Stimulated activated effector memory CD8-positive, alpha-beta T cell treated with anti-CD3 and anti-CD28 coated beads, Interleukin-12 subunit alpha, Interleukin-12 subunit beta, amount 100 ng/mL, for 72 hours (primary cell): ENCODE data around the gene GAGE13.
"Not testable (repeated sequence)": the region's sequence is repeated elsewhere in the genome, so short reads cannot be mapped to it uniquely, and the experiment has no call there.

Experiments used
- ATAC-seq: fragments of 150-1000 bp; cut with Tn5 transposase; 2 replicates; pipeline ENCODE4 v1.10.0; 2021
- DNase-seq, 2 donors: peaks; one replicate each; pipeline ENCODE4 v3.0.0; 2021 to 2022; ENCODE audit warnings: low spot score in 2 of 2
- H3K27ac Mint-ChIP-seq: one replicate; pipeline ENCODE4 v1.8.0; 2022; ENCODE audit warnings: mild to moderate bottlenecking, mixed read lengths
- H3K36me3 Mint-ChIP-seq: one replicate; pipeline ENCODE4 v1.8.0; 2022; ENCODE audit warnings: mild to moderate bottlenecking, mixed read lengths
- H3K4me1 Mint-ChIP-seq: one replicate; pipeline ENCODE4 v1.8.0; 2022; ENCODE audit warnings: mixed read lengths
- H3K4me3 Mint-ChIP-seq: one replicate; pipeline ENCODE4 v1.8.0; 2022; ENCODE audit warnings: mild to moderate bottlenecking, mixed read lengths
- H3K9me3 Mint-ChIP-seq: one replicate; pipeline ENCODE4 v1.8.0; 2022; ENCODE audit warnings: mixed read lengths

The GAGE13 gene

DNA sequence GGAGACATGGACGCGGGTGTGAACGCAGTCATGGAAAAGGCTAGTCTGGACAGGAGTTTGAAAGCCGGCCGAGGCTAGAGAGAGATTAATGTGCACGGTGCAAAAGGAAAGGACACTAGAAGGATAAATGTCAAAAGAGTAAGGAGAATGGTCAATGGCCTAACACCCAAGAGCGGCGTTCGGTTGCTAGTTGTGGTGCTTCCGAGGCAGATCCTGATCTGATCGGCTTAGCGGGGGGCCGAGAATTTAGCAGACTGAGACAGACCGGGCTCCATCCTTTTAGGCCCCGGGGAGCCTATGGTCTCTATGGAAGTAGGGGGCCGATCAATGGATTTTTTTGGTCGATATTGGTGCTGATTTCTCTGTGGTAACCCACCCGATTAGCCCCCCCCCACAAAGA is 21.0 kb upstream of the GAGE13 start:
- DNase-seq (no peak), ATAC-seq (no peak)
- no peak overlapping the region for H3K4me3 Mint-ChIP-seq
- no peaks in the 10 kb centered on the region for H3K36me3 Mint-ChIP-seq
- H3K9me3 Mint-ChIP-seq: no peaks in the 10 kb centered on the region
- no peak overlapping the region for H3K27ac Mint-ChIP-seq
- peaks cover 25% of the 10 kb centered on the region for H3K4me1 Mint-ChIP-seq

DNA sequence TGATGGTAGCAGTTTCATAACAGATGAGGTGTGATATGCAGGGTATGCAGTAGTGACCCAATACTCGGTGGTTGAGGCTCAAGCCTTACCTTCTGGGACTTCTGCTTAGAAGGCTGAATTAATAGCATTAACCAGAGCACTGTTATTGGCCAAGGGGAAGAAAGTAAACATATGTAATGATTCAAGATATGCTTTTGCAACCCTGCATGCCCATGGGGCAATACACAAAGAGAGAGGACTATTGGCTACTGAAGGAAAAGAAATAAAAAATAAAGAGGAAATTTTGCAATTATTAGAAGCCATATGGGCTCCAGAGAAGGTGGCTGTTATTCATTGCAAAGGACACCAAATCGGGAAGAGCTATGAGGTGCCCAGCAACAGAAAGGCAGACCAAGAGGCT is 19.2 kb upstream of the GAGE13 start:
- DNase-seq (no peak), ATAC-seq (no peak)
- Mint-ChIP-seq H3K4me1 (peaks cover 25% of the 10 kb centered on the region), H3K27ac (no peak overlapping the region), H3K4me3 (no peak overlapping the region), H3K36me3 (no peaks in the 10 kb centered on the region), H3K9me3 (no peaks in the 10 kb centered on the region)

DNA sequence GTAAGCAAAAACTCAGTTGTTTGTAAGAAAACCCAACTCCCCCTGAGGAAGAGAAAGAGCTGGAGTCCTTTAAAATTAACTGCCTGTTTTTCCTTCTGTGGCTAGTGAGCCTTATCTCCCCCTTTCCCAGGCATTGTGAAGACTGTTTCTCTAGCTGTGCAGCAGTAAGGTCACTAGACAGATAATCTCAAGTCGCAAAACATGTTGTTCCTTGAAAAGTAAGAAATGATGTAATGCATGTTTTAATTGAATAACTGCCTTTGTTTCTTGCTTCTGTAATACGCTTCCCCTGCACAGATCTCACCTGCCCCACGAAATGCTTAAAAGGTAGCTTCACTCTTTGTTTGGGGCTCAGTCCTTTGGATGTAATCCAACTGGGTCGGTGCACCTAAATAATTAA is 15.3 kb upstream of the GAGE13 start:
- DNase-seq (no peak), ATAC-seq (no peak)
- Mint-ChIP-seq H3K4me3 (no peak overlapping the region), H3K4me1 (no peaks in the 10 kb centered on the region), H3K9me3 (no peaks in the 10 kb centered on the region), H3K27ac (no peak overlapping the region), H3K36me3 (no peaks in the 10 kb centered on the region)

DNA sequence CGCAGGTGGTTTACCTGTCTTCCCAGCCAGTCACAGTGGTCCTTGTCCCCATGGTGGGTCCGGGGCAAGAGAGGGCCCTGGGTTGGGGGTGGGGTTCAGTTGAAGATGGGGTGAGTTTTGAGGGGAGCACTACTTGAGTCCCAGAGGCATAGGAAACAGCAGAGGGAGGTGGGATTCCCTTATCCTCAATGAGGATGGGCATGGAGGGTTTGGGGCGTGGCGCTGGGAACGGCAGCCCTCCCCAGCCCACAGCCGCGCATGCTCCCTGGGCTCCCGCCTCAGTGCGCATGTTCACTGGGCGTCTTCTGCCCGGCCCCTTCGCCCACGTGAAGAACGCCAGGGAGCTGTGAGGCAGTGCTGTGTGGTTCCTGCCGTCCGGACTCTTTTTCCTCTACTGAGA is 9.6 kb upstream of the GAGE13 start, which contains the start of gene GAGE12J:
TSS of gene GAGE12J (plus strand) at position 301 of the 400 bp plus-strand sequence. CDS start 1,157 bp downstream, outside the sequence.
- H3K4me3 Mint-ChIP-seq, H3K4me1 Mint-ChIP-seq, H3K27ac Mint-ChIP-seq, ATAC-seq, H3K36me3 Mint-ChIP-seq, H3K9me3 Mint-ChIP-seq, DNase-seq: not testable (repeated sequence)

DNA sequence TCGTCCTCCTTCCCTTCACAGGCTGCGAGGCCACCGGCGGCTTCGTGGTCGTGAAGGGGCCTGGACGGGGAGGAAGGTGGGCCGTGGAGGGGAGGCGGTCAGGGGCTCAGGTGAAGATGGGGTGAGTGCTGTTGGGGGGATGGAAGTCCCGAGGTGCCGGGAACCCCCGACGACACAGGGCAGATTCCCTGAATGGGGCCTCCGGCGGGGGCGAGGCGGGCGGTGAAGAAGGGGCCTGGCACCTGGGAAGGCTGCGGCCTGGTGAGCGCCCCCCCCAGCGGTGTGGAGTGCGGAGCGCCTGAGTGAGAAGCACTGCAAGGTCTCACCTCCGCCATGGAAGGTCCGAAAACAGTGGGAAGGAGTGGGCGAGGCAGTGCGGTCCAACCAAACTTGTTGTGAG is 9.1 kb upstream of the GAGE13 start:
- DNase-seq, H3K4me1 Mint-ChIP-seq, ATAC-seq, H3K27ac Mint-ChIP-seq, H3K36me3 Mint-ChIP-seq, H3K9me3 Mint-ChIP-seq, H3K4me3 Mint-ChIP-seq: not testable (repeated sequence)

GRCh38 chrX:49323735-49324134 is 7.6 kb upstream of the GAGE13 start:
- not testable (repeated sequence) for ATAC-seq, H3K4me1 Mint-ChIP-seq, H3K27ac Mint-ChIP-seq, H3K4me3 Mint-ChIP-seq, H3K36me3 Mint-ChIP-seq, H3K9me3 Mint-ChIP-seq, DNase-seq

- not testable (repeated sequence) for ATAC-seq, DNase-seq, H3K36me3 Mint-ChIP-seq, H3K4me1 Mint-ChIP-seq, H3K27ac Mint-ChIP-seq, H3K9me3 Mint-ChIP-seq, H3K4me3 Mint-ChIP-seq
These were observed 961 bp upstream of the GAGE13 start for GRCh38 chrX:49330421-49330820.

DNA sequence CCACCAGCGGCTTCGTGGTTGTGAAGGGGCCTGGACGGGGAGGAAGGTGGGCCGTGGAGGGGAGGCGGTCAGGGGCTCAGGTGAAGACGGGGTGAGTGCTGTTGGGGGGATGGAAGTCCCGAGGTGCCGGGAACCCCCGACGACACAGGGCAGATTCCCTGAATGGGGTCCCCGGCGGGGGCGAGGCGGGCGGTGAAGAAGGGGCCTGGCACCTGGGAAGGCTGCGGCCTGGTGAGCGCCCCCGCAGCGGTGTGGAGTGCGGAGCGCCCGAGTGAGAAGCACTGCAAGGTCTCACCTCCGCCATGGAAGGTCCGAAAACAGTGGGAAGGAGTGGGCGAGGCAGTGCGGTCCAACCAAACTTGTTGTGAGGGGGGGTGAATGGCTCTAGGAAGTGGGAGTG is 459 bp downstream of the GAGE13 start:
- DNase-seq: peak in 1 of 2 donors; percentile 49
- not testable (repeated sequence) for H3K36me3 Mint-ChIP-seq, ATAC-seq, H3K4me3 Mint-ChIP-seq, H3K27ac Mint-ChIP-seq, H3K4me1 Mint-ChIP-seq, H3K9me3 Mint-ChIP-seq

GRCh38 chrX:49341449-49341848 is 10.1 kb downstream of the GAGE13 start:
- H3K27ac Mint-ChIP-seq, H3K36me3 Mint-ChIP-seq, H3K4me1 Mint-ChIP-seq, H3K4me3 Mint-ChIP-seq, ATAC-seq, H3K9me3 Mint-ChIP-seq, DNase-seq: not testable (repeated sequence)

- H3K27ac Mint-ChIP-seq, H3K36me3 Mint-ChIP-seq, DNase-seq, H3K4me3 Mint-ChIP-seq, H3K9me3 Mint-ChIP-seq, H3K4me1 Mint-ChIP-seq, ATAC-seq: not testable (repeated sequence)
These were observed 13.3 kb downstream of the GAGE13 start for GRCh38 chrX:49344496-49345175.

DNA sequence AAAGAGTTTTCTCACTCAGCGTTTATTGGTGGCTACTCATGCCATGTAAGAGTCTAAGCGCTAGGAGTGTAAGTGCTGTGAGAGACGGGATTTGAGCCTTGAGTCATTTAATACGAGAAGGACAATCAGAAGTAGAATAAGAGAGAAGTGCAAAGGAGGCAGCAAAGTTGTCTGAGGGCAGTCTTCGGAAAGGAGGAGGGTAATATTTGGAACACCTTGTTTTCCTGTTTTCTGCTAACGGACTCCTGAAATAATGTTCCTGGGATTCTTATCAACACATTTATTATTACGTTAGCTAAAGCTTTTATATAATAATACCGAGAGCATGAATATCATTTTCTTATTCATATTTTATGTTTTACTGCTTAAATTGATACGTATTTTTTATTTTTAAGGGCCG is 14.0 kb downstream of the GAGE13 start:
- not testable (repeated sequence) for H3K4me3 Mint-ChIP-seq, H3K27ac Mint-ChIP-seq, H3K4me1 Mint-ChIP-seq, DNase-seq, ATAC-seq, H3K9me3 Mint-ChIP-seq, H3K36me3 Mint-ChIP-seq

GRCh38 chrX:49346150-49346549 is 14.8 kb downstream of the GAGE13 start:
- H3K27ac Mint-ChIP-seq, H3K9me3 Mint-ChIP-seq, DNase-seq, H3K36me3 Mint-ChIP-seq, H3K4me1 Mint-ChIP-seq, ATAC-seq, H3K4me3 Mint-ChIP-seq: not testable (repeated sequence)
